ENCODE data around the gene GALR1.

GRCh38 chr18:77220726-77221125 is 28.9 kb upstream of the GALR1 start:
- TF ChIP-seq, protein P1, sequence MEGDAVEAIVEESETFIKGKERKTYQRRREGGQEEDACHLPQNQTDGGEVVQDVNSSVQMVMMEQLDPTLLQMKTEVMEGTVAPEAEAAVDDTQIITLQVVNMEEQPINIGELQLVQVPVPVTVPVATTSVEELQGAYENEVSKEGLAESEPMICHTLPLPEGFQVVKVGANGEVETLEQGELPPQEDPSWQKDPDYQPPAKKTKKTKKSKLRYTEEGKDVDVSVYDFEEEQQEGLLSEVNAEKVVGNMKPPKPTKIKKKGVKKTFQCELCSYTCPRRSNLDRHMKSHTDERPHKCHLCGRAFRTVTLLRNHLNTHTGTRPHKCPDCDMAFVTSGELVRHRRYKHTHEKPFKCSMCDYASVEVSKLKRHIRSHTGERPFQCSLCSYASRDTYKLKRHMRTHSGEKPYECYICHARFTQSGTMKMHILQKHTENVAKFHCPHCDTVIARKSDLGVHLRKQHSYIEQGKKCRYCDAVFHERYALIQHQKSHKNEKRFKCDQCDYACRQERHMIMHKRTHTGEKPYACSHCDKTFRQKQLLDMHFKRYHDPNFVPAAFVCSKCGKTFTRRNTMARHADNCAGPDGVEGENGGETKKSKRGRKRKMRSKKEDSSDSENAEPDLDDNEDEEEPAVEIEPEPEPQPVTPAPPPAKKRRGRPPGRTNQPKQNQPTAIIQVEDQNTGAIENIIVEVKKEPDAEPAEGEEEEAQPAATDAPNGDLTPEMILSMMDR (IDR thresholded peaks at IDR 0.05) = no peak
- TF ChIP-seq POLR2AphosphoS5 (IDR thresholded peaks at IDR 0.05) (no peak), POLR2A (IDR thresholded peaks at IDR 0.05) (no peak), EP300 (IDR thresholded peaks at IDR 0.05) (no peak)

Data from stomach (tissue), 4 donors.